ENCODE data around the gene PEPD.
A peak's percentile ranks its signal among the peaks of the same experiment; 100 is the strongest.
"Not testable (repeated sequence)": the region's sequence is repeated elsewhere in the genome, so short reads cannot be mapped to it uniquely, and the experiment has no call there.

Gene PEPD

GRCh38 chr19:33521480-33522370 lies at the start of gene PEPD:
Gene PEPD, minus strand, starts transcription at chr19:33521791. Its CDS starts 31 bp downstream, at chr19:33521760.
- POLR2A ChIA-PET: interaction anchor here (0.9 to 1.7 kb wide), 4 partner anchors 9 to 91 kb away, joined by 3 to 9 read pairs (median 4); no protein-coding TSS in a partner anchor
- peak; percentile 99 for DNase-seq (ENCODE audit: extremely low spot score)
- CTCF ChIA-PET: no interaction called here
- TF ChIP-seq SP1 (IDR thresholded peaks at IDR 0.05): no peak
- peak; percentile 38; the same call in 1 of the 2 replicates for TF ChIP-seq ELF4 (IDR thresholded peaks at IDR 0.05)

GRCh38 chr19:33569821-33570220 lies 48.2 kb upstream of the PEPD start:
- DNase-seq (ENCODE audit: extremely low spot score): no peak
- CTCF ChIA-PET: no interaction called here
- TF ChIP-seq PKNOX1 (IDR thresholded peaks at IDR 0.05) (no peak), LEF1 (IDR thresholded peaks at IDR 0.05; ENCODE audit: borderline replicate concordance) (no peak), ZNF384 (IDR thresholded peaks at IDR 0.05) (no peak), ELF4 (IDR thresholded peaks at IDR 0.05) (no peak), FOXK2 (IDR thresholded peaks at IDR 0.05) (no peak), SP1 (IDR thresholded peaks at IDR 0.05) (no peak), ARNT (IDR thresholded peaks at IDR 0.05) (no peak), TARDBP (IDR thresholded peaks at IDR 0.05) (no peak), SUZ12 (IDR thresholded peaks at IDR 0.05) (no peak), BHLHE40 (IDR thresholded peaks at IDR 0.05; ENCODE audit: borderline replicate concordance) (no peak)
- POLR2A ChIA-PET: no interaction called here

- ChIA-PET POLR2A (no interaction called here), CTCF (no interaction called here)
- no peak for TF ChIP-seq L3MBTL2 (conservative IDR thresholded peaks at IDR 0.05)
- TF ChIP-seq LEF1 (IDR thresholded peaks at IDR 0.05; ENCODE audit: borderline replicate concordance): no peak
- TF ChIP-seq ELF4 (IDR thresholded peaks at IDR 0.05): no peak
- no peak for TF ChIP-seq FOXM1 (IDR thresholded peaks at IDR 0.05; ENCODE audit: borderline replicate concordance)
- no peak for TF ChIP-seq BHLHE40 (IDR thresholded peaks at IDR 0.05; ENCODE audit: borderline replicate concordance)
- TF ChIP-seq SUZ12 (IDR thresholded peaks at IDR 0.05): no peak
- TF ChIP-seq FOXA1 (IDR thresholded peaks at IDR 0.05): no peak
- no peak for TF ChIP-seq PKNOX1 (IDR thresholded peaks at IDR 0.05)
- no peak for TF ChIP-seq ZNF384 (IDR thresholded peaks at IDR 0.05)
- TF ChIP-seq ARNT (IDR thresholded peaks at IDR 0.05): no peak
- no peak for TF ChIP-seq NFRKB (IDR thresholded peaks at IDR 0.05)
- no peak for TF ChIP-seq FOXK2 (IDR thresholded peaks at IDR 0.05)
- no peak for DNase-seq (ENCODE audit: extremely low spot score)
Measured at GRCh38 chr19:33568706-33569105, 47.1 kb upstream of the PEPD start.

- ChIA-PET POLR2A (no interaction called here), CTCF (no interaction called here)
- no peak for TF ChIP-seq L3MBTL2 (conservative IDR thresholded peaks at IDR 0.05)
- no peak for DNase-seq (ENCODE audit: extremely low spot score)
Measured at GRCh38 chr19:33564836-33565338, 43.3 kb upstream of the PEPD start.

- no peak for DNase-seq (ENCODE audit: extremely low spot score)
- TF ChIP-seq TARDBP (IDR thresholded peaks at IDR 0.05) (no peak), ARNT (IDR thresholded peaks at IDR 0.05) (no peak), NFRKB (IDR thresholded peaks at IDR 0.05) (no peak), FOXK2 (IDR thresholded peaks at IDR 0.05) (no peak), HDGF (IDR thresholded peaks at IDR 0.05; ENCODE audit: borderline replicate concordance) (no peak), L3MBTL2 (conservative IDR thresholded peaks at IDR 0.05) (no peak)
- CTCF ChIA-PET: no interaction called here
- POLR2A ChIA-PET: no interaction called here
Measured at GRCh38 chr19:33562636-33563035, 41.0 kb upstream of the PEPD start.

- CTCF ChIA-PET; DNase-seq (ENCODE audit: extremely low spot score); POLR2A ChIA-PET: not testable (repeated sequence)
Measured at GRCh38 chr19:33561666-33562065, 40.1 kb upstream of the PEPD start.

GRCh38 chr19:33561261-33561660 lies 39.7 kb upstream of the PEPD start:
- no peak for DNase-seq (ENCODE audit: extremely low spot score)
- ChIA-PET POLR2A (no interaction called here), CTCF (no interaction called here)
- TF ChIP-seq LEF1 (IDR thresholded peaks at IDR 0.05; ENCODE audit: borderline replicate concordance): no peak
- TF ChIP-seq SUZ12 (IDR thresholded peaks at IDR 0.05): no peak
- TF ChIP-seq NFRKB (IDR thresholded peaks at IDR 0.05): no peak
- no peak for TF ChIP-seq BHLHE40 (IDR thresholded peaks at IDR 0.05; ENCODE audit: borderline replicate concordance)
- no peak for TF ChIP-seq SP1 (IDR thresholded peaks at IDR 0.05)
- no peak for TF ChIP-seq ARNT (IDR thresholded peaks at IDR 0.05)
- TF ChIP-seq FOXM1 (IDR thresholded peaks at IDR 0.05; ENCODE audit: borderline replicate concordance): no peak
- TF ChIP-seq ELF4 (IDR thresholded peaks at IDR 0.05): no peak
- TF ChIP-seq ZNF384 (IDR thresholded peaks at IDR 0.05): no peak
- TF ChIP-seq FOXA1 (IDR thresholded peaks at IDR 0.05): no peak
- TF ChIP-seq TARDBP (IDR thresholded peaks at IDR 0.05): no peak
- no peak for TF ChIP-seq L3MBTL2 (conservative IDR thresholded peaks at IDR 0.05)
- no peak for TF ChIP-seq CTBP1 (IDR thresholded peaks at IDR 0.05; ENCODE audit: borderline replicate concordance)
- no peak for TF ChIP-seq PKNOX1 (IDR thresholded peaks at IDR 0.05)
- no peak for TF ChIP-seq FOXK2 (IDR thresholded peaks at IDR 0.05)
- TF ChIP-seq HDGF (IDR thresholded peaks at IDR 0.05; ENCODE audit: borderline replicate concordance): no peak

Measured in HEK293T (cell line).